ENCODE measurements around the gene ADCY10. TPM values are rescaled to one million over a fixed set of nuclear protein-coding genes. Genes with fewer than 3 reads are reported as not detected.
"Not testable (repeated sequence)": the region's sequence is repeated elsewhere in the genome, so short reads cannot be mapped to it uniquely, and the experiment has no call there.

ADCY10 gene
- total and polyA plus RNA-seq, 7 donors, result 0.14 to 0.92 (median 0.28) TPM; not detected in 2

DNA sequence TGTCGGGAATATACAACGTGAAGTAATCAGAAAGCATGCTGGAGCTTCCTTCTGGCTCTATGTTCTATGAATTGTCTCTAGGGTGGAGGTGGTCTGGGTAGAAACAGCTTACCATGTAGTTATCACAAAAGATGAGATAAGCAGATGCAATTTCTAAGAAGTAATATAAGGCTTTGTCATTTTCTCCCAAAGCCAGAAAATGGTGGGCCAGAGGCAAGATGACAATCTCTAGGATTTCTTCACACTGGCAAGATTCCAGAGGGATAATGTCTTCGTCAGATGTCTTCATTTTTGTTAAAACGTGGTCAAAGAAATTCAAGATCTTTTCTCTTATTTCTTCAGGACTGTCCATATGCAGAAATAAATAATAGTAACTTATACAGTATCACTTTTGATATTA lies 77.7 kb downstream of the ADCY10 start:
- no peak overlapping the region for H3K4me3 ChIP-seq
- H3K36me3 ChIP-seq, result no peaks in the 10 kb centered on the region
- DNase-seq, result no peak
- WGBS, 2 donors, result 65 to 97% methylated on average over 4 of the region's 4 CpGs
- H3K9me3 ChIP-seq, result no peaks in the 10 kb centered on the region
- TF ChIP-seq EP300 (IDR thresholded peaks at IDR 0.05) (no peak), POLR2AphosphoS5 (IDR thresholded peaks at IDR 0.05) (no peak), POLR2A (IDR thresholded peaks at IDR 0.05) (no peak)
- TF ChIP-seq, protein P1, sequence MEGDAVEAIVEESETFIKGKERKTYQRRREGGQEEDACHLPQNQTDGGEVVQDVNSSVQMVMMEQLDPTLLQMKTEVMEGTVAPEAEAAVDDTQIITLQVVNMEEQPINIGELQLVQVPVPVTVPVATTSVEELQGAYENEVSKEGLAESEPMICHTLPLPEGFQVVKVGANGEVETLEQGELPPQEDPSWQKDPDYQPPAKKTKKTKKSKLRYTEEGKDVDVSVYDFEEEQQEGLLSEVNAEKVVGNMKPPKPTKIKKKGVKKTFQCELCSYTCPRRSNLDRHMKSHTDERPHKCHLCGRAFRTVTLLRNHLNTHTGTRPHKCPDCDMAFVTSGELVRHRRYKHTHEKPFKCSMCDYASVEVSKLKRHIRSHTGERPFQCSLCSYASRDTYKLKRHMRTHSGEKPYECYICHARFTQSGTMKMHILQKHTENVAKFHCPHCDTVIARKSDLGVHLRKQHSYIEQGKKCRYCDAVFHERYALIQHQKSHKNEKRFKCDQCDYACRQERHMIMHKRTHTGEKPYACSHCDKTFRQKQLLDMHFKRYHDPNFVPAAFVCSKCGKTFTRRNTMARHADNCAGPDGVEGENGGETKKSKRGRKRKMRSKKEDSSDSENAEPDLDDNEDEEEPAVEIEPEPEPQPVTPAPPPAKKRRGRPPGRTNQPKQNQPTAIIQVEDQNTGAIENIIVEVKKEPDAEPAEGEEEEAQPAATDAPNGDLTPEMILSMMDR (IDR thresholded peaks at IDR 0.05), result no peak
- H3K27me3 ChIP-seq, result no peaks in the 10 kb centered on the region
- intact Hi-C loops (cut with DNase I), result no loop called here
- no peak overlapping the region for H3K27ac ChIP-seq
- H3K4me1 ChIP-seq, result no peaks in the 10 kb centered on the region

GRCh38 chr1:167833904-167834303 lies 80.0 kb downstream of the ADCY10 start:
- no peak overlapping the region for H3K4me3 ChIP-seq
- intact Hi-C loops (cut with DNase I), result no loop called here
- no peak for DNase-seq

DNA sequence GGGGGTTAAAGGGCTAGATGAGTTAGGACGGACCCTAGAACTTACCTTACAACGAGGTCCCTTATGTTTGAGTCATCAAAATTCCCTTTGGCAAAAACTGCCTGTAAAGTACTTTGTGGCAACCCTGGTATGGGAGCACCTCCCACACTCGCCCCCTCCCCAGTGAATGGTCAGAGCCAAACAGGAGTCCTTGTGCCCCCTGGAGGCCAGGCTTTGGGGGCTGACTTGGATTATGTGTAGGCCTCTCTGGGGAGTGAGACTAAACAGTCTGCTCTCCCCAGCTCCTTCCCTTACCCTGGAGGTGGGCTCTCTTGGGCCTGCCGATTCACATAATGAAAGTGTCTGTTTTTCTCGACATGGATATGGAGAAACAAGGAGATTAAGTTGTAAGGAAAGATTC lies 81.2 kb downstream of the ADCY10 start:
- Histone ChIP-seq H3K27me3 (no peaks in the 10 kb centered on the region), H3K9me3 (no peaks in the 10 kb centered on the region), H3K27ac (no peak overlapping the region), H3K4me1 (no peaks in the 10 kb centered on the region), H3K4me3 (no peak overlapping the region), H3K36me3 (no peaks in the 10 kb centered on the region)
- no peak for DNase-seq
- 92 to 95% methylated on average over 5 of the region's 5 CpGs for WGBS, 2 donors
- TF ChIP-seq, protein P1 (IDR thresholded peaks at IDR 0.05), result no peak
- TF ChIP-seq EP300 (IDR thresholded peaks at IDR 0.05) (no peak), POLR2A (IDR thresholded peaks at IDR 0.05) (no peak), POLR2AphosphoS5 (IDR thresholded peaks at IDR 0.05) (no peak)
- intact Hi-C loops (cut with DNase I), result no loop called here

More at GRCh38 chr1:167833904-167834303, 80.0 kb downstream of the ADCY10 start:
- Histone ChIP-seq H3K4me1 (no peaks in the 10 kb centered on the region), H3K27me3 (no peaks in the 10 kb centered on the region), H3K27ac (no peak overlapping the region), H3K9me3 (no peaks in the 10 kb centered on the region), H3K36me3 (no peaks in the 10 kb centered on the region)
- TF ChIP-seq POLR2A (IDR thresholded peaks at IDR 0.05), result no peak
- TF ChIP-seq, protein P1 (IDR thresholded peaks at IDR 0.05), result no peak
- TF ChIP-seq POLR2AphosphoS5 (IDR thresholded peaks at IDR 0.05), result no peak
- TF ChIP-seq EP300 (IDR thresholded peaks at IDR 0.05), result no peak

GRCh38 chr1:167830668-167831067 lies 83.3 kb downstream of the ADCY10 start:
- DNase-seq; H3K27me3 ChIP-seq; H3K4me3 ChIP-seq; intact Hi-C loops (cut with DNase I); H3K4me1 ChIP-seq; H3K27ac ChIP-seq; H3K36me3 ChIP-seq; H3K9me3 ChIP-seq: not testable (repeated sequence)
- WGBS, 2 donors, result 58 to 83% methylated on average over 5 of the region's 5 CpGs

DNA sequence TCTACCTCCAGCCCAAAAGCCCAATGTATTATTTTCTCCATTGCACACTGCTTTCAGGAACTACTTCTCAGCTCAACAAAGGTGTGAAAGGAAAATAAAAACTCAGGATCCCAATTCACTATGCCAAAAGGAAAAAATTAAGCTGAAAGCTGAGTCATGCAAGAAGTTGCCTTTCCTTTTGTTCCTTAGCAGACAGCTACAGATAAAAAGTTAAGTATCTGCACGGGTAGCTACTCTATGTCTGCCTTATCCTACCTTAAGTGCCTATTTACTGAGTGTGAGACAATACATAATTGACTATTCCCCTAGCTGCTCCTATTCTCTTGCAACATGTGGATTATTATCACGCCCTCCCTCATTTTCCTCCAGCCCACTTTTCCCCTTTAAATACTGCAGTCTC lies 84.1 kb downstream of the ADCY10 start:
- Histone ChIP-seq H3K27ac (no peak overlapping the region), H3K4me1 (no peaks in the 10 kb centered on the region), H3K9me3 (no peaks in the 10 kb centered on the region), H3K4me3 (no peak overlapping the region), H3K27me3 (no peaks in the 10 kb centered on the region), H3K36me3 (no peaks in the 10 kb centered on the region)
- intact Hi-C loops (cut with DNase I), result no loop called here
- 48 to 53% methylated on average over 2 of the region's 2 CpGs for WGBS, 2 donors
- DNase-seq, result no peak
- TF ChIP-seq POLR2A (IDR thresholded peaks at IDR 0.05), result no peak
- TF ChIP-seq, protein P1 (IDR thresholded peaks at IDR 0.05), result no peak
- no peak for TF ChIP-seq EP300 (IDR thresholded peaks at IDR 0.05)
- TF ChIP-seq POLR2AphosphoS5 (IDR thresholded peaks at IDR 0.05), result no peak

All from sigmoid colon (tissue), 7 donors.